K562 (cell line): ENCODE measurements around the gene OPHN1. TPM values are rescaled to one million over a fixed set of nuclear protein-coding genes. Genes with fewer than 3 reads are reported as not detected.

Experiments used
- ATAC-seq: fragments of 200-7000 bp; cut with Tn5 transposase; 3 replicates; pipeline ENCODE4 v1.9.1; 2020; ENCODE audit warnings: moderate library complexity
- BruUV-seq: library from RNA; stranded (reverse); fragments of 400-500 nt; replicated peaks from 2 replicates; lab custom pipeline; 2021; lab: Mats Ljungman, UMichigan
- CTCF ChIA-PET: fragments of 300-600 bp; formaldehyde crosslinking; extraction: SDS; loops from one replicate; lab custom pipeline; 2021; ENCODE audit warnings: low intra/inter-chr PET ratio; lab: Yijun Ruan, JAX
- POLR2A ChIA-PET: fragments of 300-600, 350-650 bp; sonication (Branson Sonifier 250); formaldehyde crosslinking; extraction: SDS; loops from one replicate; lab custom pipeline; 2021; ENCODE audit warnings: antibody characterized with exemption, inconsistent platforms; lab: Yijun Ruan, JAX
- DNase-seq, 4 experiments: peaks; one replicate each; pipeline versions ENCODE4 v3.0.0 to v3.0.0-alpha.2; 2011 to 2018; ENCODE audit warnings: low spot score in 3 of 4, mixed read lengths in 3 of 4; ENCODE audit errors: extremely low read depth in 1 of 4
- FAIRE-seq: peaks from 2 replicates; lab custom pipeline; 2011; peaks lifted over from hg19 to GRCh38; lab: Jason Lieb, UNC
- H2AFZ ChIP-seq: 2 replicates; pipeline ENCODE4 v1.6.0; 2011; ENCODE audit warnings: low read depth, low read length, control low read depth, inconsistent platforms
- H3K27ac ChIP-seq: fragments of 200-600 bp; 3 replicates; pipeline ENCODE4 v1.8.0; 2011; ENCODE audit warnings: low read depth, mild to moderate bottlenecking, control low read depth, inconsistent platforms, low read length, moderate library complexity, mixed read lengths; ENCODE audit errors: extremely low read depth
- H3K27me3 ChIP-seq, 2 experiments: fragments of 300-600 bp in 1 of 2; 2 replicates in 1 of 2; 3 replicates in 1 of 2; pipeline versions ENCODE4 v1.6.0 to v1.8.0; 2011; ENCODE audit warnings: inconsistent platforms in 2 of 2, low read length in 2 of 2, mild to moderate bottlenecking in 1 of 2, mixed read lengths in 1 of 2, moderate library complexity in 1 of 2; ENCODE audit not compliant: control insufficient read depth in 2 of 2, insufficient read depth in 2 of 2
- H3K36me3 ChIP-seq: fragments of 300-600 bp; 3 replicates; pipeline ENCODE4 v1.8.0; 2011; ENCODE audit warnings: mild to moderate bottlenecking, low read length, inconsistent platforms; ENCODE audit not compliant: control insufficient read depth, insufficient read depth
- H3K4me1 ChIP-seq, 2 experiments: fragments of 200-600 bp in 1 of 2; replicated peaks in 1 of 2; 2 replicates in 1 of 2; 3 replicates in 1 of 2; pipeline versions ENCODE4 v1.5.1 to v1.8.0; 2011; ENCODE audit warnings: inconsistent platforms in 2 of 2, low read length in 2 of 2, mild to moderate bottlenecking in 1 of 2, mixed read lengths in 1 of 2, moderate library complexity in 1 of 2; ENCODE audit not compliant: control insufficient read depth in 2 of 2, insufficient read depth in 2 of 2
- H3K4me2 ChIP-seq: 2 replicates; pipeline ENCODE4 v1.6.1; 2011; ENCODE audit warnings: low read length, control low read depth, inconsistent platforms, mixed read lengths; ENCODE audit not compliant: insufficient read depth
- H3K4me3 ChIP-seq: fragments of 200-600 bp; sonication (generic), shearing (Covaris generic); 2 replicates; pipeline ENCODE4 v1.5.1; 2016; ENCODE audit warnings: control low read depth, inconsistent platforms
- H3K79me2 ChIP-seq: fragments of 200-600 bp; 3 replicates; pipeline ENCODE4 v1.8.0; 2011; ENCODE audit warnings: low read length, inconsistent platforms; ENCODE audit not compliant: control insufficient read depth, insufficient read depth
- H3K9ac ChIP-seq, 2 experiments: 2 replicates each; pipeline versions ENCODE4 v1.6.0 to v1.6.1; 2011; ENCODE audit warnings: low read depth in 2 of 2, low read length in 2 of 2, control low read depth in 1 of 2, inconsistent platforms in 1 of 2, mild to moderate bottlenecking in 1 of 2, mixed read lengths in 1 of 2; ENCODE audit not compliant: insufficient read depth in 1 of 2
- H3K9me1 ChIP-seq: one replicate; pipeline ENCODE4 v1.6.0; 2011; ENCODE audit warnings: inconsistent platforms, mild to moderate bottlenecking, low read length, moderate library complexity; ENCODE audit not compliant: control insufficient read depth, insufficient read depth
- H3K9me3 ChIP-seq: replicated peaks from 2 replicates; pipeline ENCODE4 v1.5.1; 2011; ENCODE audit warnings: low read depth, low read length, inconsistent platforms; ENCODE audit not compliant: control insufficient read depth, insufficient read depth
- H4K20me1 ChIP-seq: replicated peaks from 2 replicates; pipeline ENCODE4 v1.6.1; 2011; ENCODE audit warnings: low read length, inconsistent platforms, mixed read lengths; ENCODE audit not compliant: control insufficient read depth, insufficient read depth
- FOS ChIP-seq: IDR thresholded peaks from 3 replicates; pipeline ENCODE4 v1.6.1; 2011; ENCODE audit not compliant: insufficient read length; ENCODE audit errors: extremely low read depth
- FOXJ2 ChIP-seq: fragments of 200-800 bp; sonication (Bioruptor generic); IDR thresholded peaks from 2 replicates; pipeline ENCODE4 v1.6.1; 2016; ENCODE audit warnings: missing genetic modification characterization, missing compliant biosample characterization
- FOXO4 ChIP-seq: fragments of 450-650 bp; formaldehyde crosslinking; IDR thresholded peaks from 2 replicates; pipeline ENCODE4 v1.4.0; 2020; ENCODE audit warnings: mild to moderate bottlenecking, moderate library complexity
- POLR2A ChIP-seq: fragments of 450-650 bp; conservative IDR thresholded peaks from 2 replicates; pipeline ENCODE4 v1.6.1; 2016
- POLR3A ChIP-seq: IDR thresholded peaks from 2 replicates; pipeline ENCODE4 v1.6.1; 2011; ENCODE audit warnings: borderline replicate concordance, mild to moderate bottlenecking, moderate library complexity; ENCODE audit not compliant: insufficient read length, insufficient read depth; ENCODE audit errors: extremely low read depth
- ZNF57 ChIP-seq: fragments of 450-650 bp; formaldehyde crosslinking; IDR thresholded peaks from 2 replicates; pipeline ENCODE4 v1.4.0; 2020; ENCODE audit warnings: mild to moderate bottlenecking, moderate library complexity
- WGBS: fragments of 100-300 bp; shearing (Covaris generic); methylation state at CpG from one replicate; pipeline ENCODE4 v1.1.6; 2016; ENCODE audit warnings: low coverage, mixed read lengths; ENCODE audit not compliant: insufficient coverage; ENCODE audit errors: missing lambda C conversion rate; 5-methylcytosine and 5-hydroxymethylcytosine counted together
- in situ Hi-C: fragments of 300-500 bp; cut with MboI; formaldehyde crosslinking; loops from 4 replicates; pipeline ENCODE4 v1.15.0; 2018; ENCODE audit warnings: inconsistent platforms, mixed read lengths
- intact Hi-C: fragments of 100-400 bp; cut with micrococcal nuclease; formaldehyde crosslinking; loops from 2 replicates; pipeline ENCODE4 v1.14.2; 2022
- polyA plus RNA-seq, 8 experiments: library from polyadenylated mRNA; depleted of rRNA in 4 of 8; stranded (reverse) in 5 of 8; unstranded in 3 of 8; fragments of >200 nt; fragmentation: Nextera tagmentation in 2 of 8; fragmentation: Illumina TruSeq in 1 of 8; extraction: Ambion mirVana in 2 of 8; extraction: Trizol in 1 of 8; gene quantifications; 2 replicates each; pipeline versions ENCODE4 v1.2.1 to v1.2.3, GENCODE V29; 2011 to 2014; ENCODE audit warnings: inconsistent platforms in 1 of 8, missing spikeins in 1 of 8
- total RNA-seq, 7 experiments: library from RNA; depleted of rRNA in 6 of 7; stranded (reverse); fragments of >200 nt in 6 of 7; fragmentation: Illumina TruSeq in 2 of 7; extraction: Trizol in 2 of 7; gene quantifications; 2 replicates each; pipeline versions ENCODE4 v1.2.1 to v1.2.3, GENCODE V29; 2011 to 2021; ENCODE audit warnings: low replicate concordance in 1 of 7
- TF ChIP-seq, protein P1 (sequence below), 2 experiments: fragments of 450-650 bp; formaldehyde crosslinking in 1 of 2; IDR thresholded peaks; 2 replicates each; pipeline versions ENCODE4 v1.4.0 to v1.6.1; 2014 to 2020; ENCODE audit warnings: mild to moderate bottlenecking in 2 of 2, borderline replicate concordance in 1 of 2, low read depth in 1 of 2
- TF ChIP-seq, protein P2 (sequence below): IDR thresholded peaks from 2 replicates; pipeline ENCODE4 v1.6.1; 2011; ENCODE audit warnings: borderline replicate concordance, low read depth, mild to moderate bottlenecking, moderate library complexity, low read length; ENCODE audit not compliant: insufficient read depth, poor library complexity, severe bottlenecking

OPHN1 gene
- total and polyA plus RNA-seq, 9 of the 15 experiments (the other 6 are each of a cell fraction or from before 2014, with no cell fraction given): 0.28 to 1.8 (median 1.0) TPM

- no peak for ATAC-seq
- no peak for DNase-seq
- Histone ChIP-seq H3K36me3 (no peaks in the 10 kb centered on the region), H4K20me1 (no peaks in the 10 kb centered on the region), H2AFZ (no peak overlapping the region), H3K27me3 (no peaks in the 10 kb centered on the region), H3K4me1 (no peaks in the 10 kb centered on the region), H3K79me2 (no peaks in the 10 kb centered on the region), H3K9me1 (no peaks in the 10 kb centered on the region), H3K27ac (no peak overlapping the region), H3K9ac (no peak overlapping the region), H3K4me2 (no peak overlapping the region), H3K9me3 (no peaks in the 10 kb centered on the region), H3K4me3 (no peak overlapping the region)
- BruUV-seq: no TSS peak
- intact Hi-C loops (no loop called here), in situ Hi-C loops (no loop called here)
- 0% methylated on average over 1 of the region's 1 CpG for WGBS
- CTCF ChIA-PET: no interaction called here
- POLR2A ChIA-PET: no interaction called here
- FAIRE-seq: no peak
- no peak for TF ChIP-seq POLR2A
- TF ChIP-seq, protein P1, sequence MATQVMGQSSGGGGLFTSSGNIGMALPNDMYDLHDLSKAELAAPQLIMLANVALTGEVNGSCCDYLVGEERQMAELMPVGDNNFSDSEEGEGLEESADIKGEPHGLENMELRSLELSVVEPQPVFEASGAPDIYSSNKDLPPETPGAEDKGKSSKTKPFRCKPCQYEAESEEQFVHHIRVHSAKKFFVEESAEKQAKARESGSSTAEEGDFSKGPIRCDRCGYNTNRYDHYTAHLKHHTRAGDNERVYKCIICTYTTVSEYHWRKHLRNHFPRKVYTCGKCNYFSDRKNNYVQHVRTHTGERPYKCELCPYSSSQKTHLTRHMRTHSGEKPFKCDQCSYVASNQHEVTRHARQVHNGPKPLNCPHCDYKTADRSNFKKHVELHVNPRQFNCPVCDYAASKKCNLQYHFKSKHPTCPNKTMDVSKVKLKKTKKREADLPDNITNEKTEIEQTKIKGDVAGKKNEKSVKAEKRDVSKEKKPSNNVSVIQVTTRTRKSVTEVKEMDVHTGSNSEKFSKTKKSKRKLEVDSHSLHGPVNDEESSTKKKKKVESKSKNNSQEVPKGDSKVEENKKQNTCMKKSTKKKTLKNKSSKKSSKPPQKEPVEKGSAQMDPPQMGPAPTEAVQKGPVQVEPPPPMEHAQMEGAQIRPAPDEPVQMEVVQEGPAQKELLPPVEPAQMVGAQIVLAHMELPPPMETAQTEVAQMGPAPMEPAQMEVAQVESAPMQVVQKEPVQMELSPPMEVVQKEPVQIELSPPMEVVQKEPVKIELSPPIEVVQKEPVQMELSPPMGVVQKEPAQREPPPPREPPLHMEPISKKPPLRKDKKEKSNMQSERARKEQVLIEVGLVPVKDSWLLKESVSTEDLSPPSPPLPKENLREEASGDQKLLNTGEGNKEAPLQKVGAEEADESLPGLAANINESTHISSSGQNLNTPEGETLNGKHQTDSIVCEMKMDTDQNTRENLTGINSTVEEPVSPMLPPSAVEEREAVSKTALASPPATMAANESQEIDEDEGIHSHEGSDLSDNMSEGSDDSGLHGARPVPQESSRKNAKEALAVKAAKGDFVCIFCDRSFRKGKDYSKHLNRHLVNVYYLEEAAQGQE (IDR thresholded peaks at IDR 0.05; ENCODE audit: borderline replicate concordance): no peak
- TF ChIP-seq, protein P1 (CRISPR knock-in tag; IDR thresholded peaks at IDR 0.05; ENCODE audit: low read depth): no peak
- TF ChIP-seq, protein P2, sequence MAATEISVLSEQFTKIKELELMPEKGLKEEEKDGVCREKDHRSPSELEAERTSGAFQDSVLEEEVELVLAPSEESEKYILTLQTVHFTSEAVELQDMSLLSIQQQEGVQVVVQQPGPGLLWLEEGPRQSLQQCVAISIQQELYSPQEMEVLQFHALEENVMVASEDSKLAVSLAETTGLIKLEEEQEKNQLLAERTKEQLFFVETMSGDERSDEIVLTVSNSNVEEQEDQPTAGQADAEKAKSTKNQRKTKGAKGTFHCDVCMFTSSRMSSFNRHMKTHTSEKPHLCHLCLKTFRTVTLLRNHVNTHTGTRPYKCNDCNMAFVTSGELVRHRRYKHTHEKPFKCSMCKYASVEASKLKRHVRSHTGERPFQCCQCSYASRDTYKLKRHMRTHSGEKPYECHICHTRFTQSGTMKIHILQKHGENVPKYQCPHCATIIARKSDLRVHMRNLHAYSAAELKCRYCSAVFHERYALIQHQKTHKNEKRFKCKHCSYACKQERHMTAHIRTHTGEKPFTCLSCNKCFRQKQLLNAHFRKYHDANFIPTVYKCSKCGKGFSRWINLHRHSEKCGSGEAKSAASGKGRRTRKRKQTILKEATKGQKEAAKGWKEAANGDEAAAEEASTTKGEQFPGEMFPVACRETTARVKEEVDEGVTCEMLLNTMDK: no peak
- TF ChIP-seq FOXO4: no peak
- TF ChIP-seq ZNF57: no peak
- no peak for TF ChIP-seq POLR3A
- no peak for TF ChIP-seq FOS
- no peak for TF ChIP-seq FOXJ2
Observed at GRCh38 chrX:68079961-68080360, 353.3 kb downstream of the OPHN1 start.
